Kidney epithelial cell (primary cell): ENCODE results near the gene TIMP2. TPM values are rescaled to one million over a fixed set of nuclear protein-coding genes. Genes with fewer than 3 reads are reported as not detected.

Source experiments
- DNase-seq: peaks from one replicate; pipeline ENCODE4 v3.0.0-alpha.2; 2010; ENCODE audit warnings: low read depth
- H3K27me3 ChIP-seq: 2 replicates; pipeline ENCODE4 v1.6.0; 2011; ENCODE audit warnings: low read length; ENCODE audit not compliant: control insufficient read depth, insufficient read depth
- H3K36me3 ChIP-seq: 2 replicates; pipeline ENCODE4 v1.5.1; 2011; ENCODE audit warnings: low read length; ENCODE audit not compliant: control insufficient read depth, insufficient read depth
- H3K4me3 ChIP-seq: 2 replicates; pipeline ENCODE4 v1.5.1; 2011; ENCODE audit warnings: low read depth, mild to moderate bottlenecking, control low read depth, low read length
- CTCF ChIP-seq: IDR thresholded peaks from 2 replicates; pipeline ENCODE4 v1.5.1; 2011; ENCODE audit warnings: mild to moderate bottlenecking, moderate library complexity, low read length, control low read depth, inconsistent platforms; ENCODE audit not compliant: insufficient read depth, poor library complexity, severe bottlenecking
- total RNA-seq: library from RNA; depleted of rRNA; stranded (reverse); fragments of >200 nt; gene quantifications from 2 replicates; pipeline ENCODE4 v1.2.3, GENCODE V29; 2015

TIMP2 gene
- total RNA-seq, 1 donor from 2014 or later = 130 TPM

GRCh38 chr17:78839235-78839761, 85.9 kb downstream of the TIMP2 start:
- DNase-seq = no peak
- H3K27me3 ChIP-seq = no peaks in the 10 kb centered on the region
- H3K4me3 ChIP-seq = peak overlapping the region; percentile 91
- no peak for TF ChIP-seq CTCF
- peaks cover 1% of the 10 kb centered on the region for H3K36me3 ChIP-seq

GRCh38 chr17:78838574-78839005, 86.6 kb downstream of the TIMP2 start:
- no peak for TF ChIP-seq CTCF
- no peaks in the 10 kb centered on the region for H3K27me3 ChIP-seq
- no peak for DNase-seq
- H3K4me3 ChIP-seq = peak overlapping the region; percentile 0
- peaks cover 1% of the 10 kb centered on the region for H3K36me3 ChIP-seq

- peaks cover 3% of the 10 kb centered on the region for H3K36me3 ChIP-seq
- no peak for TF ChIP-seq CTCF
- H3K27me3 ChIP-seq = no peaks in the 10 kb centered on the region
- H3K4me3 ChIP-seq = no peak overlapping the region
- DNase-seq = no peak
Measured at GRCh38 chr17:78836420-78837021, 88.7 kb downstream of the TIMP2 start.

GRCh38 chr17:78834571-78834970, 90.6 kb downstream of the TIMP2 start:
- no peak for TF ChIP-seq CTCF
- Histone ChIP-seq H3K27me3 (no peaks in the 10 kb centered on the region), H3K4me3 (no peak overlapping the region), H3K36me3 (peaks cover 3% of the 10 kb centered on the region)
- no peak for DNase-seq

- H3K36me3 ChIP-seq = peaks cover 5% of the 10 kb centered on the region
- no peak for DNase-seq
- TF ChIP-seq CTCF = no peak
Measured at GRCh38 chr17:78832541-78832810, 92.7 kb downstream of the TIMP2 start.

More at GRCh38 chr17:78832541-78832810, 92.7 kb downstream of the TIMP2 start:
- Histone ChIP-seq H3K4me3 (no peak overlapping the region), H3K27me3 (no peaks in the 10 kb centered on the region)
